ENCODE data around the gene C16orf74. TPM values are rescaled to one million over a fixed set of nuclear protein-coding genes. Genes with fewer than 3 reads are reported as not detected.

Gene C16orf74
- total and polyA plus RNA-seq, 2 experiments from 2014 or later = 5.3 to 7.8 TPM

DNA sequence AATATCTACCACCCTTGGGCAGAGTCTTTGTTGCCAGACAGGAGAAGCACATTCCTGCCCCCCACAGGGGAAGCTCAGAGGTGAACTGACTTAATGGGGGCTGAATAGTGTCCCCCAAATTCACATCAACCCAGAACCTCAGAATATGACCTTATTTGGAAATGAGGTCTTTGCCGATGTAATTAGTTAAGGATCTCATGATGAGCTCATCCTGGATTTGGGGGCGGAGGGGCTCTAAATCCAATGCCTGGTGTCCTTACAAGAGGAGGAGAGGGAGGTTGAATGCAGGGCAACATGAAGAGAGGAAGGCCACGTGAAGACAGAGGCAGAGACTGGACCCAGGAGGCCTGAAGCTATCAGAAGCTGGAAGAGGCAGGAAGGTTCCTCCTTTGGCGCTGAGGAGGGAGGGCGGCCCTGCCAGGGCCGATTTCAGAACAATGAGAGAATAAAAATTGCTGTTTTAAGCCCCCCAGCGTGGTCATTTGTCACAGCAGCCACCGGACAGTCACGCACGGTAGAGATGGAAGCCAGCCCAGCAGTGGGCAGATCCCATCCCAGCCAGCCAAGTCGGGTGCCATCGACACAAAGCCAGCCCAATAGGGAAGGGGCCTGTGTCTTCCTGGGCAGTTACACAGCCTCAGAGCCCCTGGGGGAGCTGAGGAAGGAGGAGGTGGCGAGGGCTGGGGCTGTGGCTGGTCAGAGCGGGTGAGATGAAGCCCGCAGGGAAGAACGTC lies 21.3 kb downstream of the C16orf74 start:
- Histone ChIP-seq H3K4me3 (no peak overlapping the region), H4K20me1 (ENCODE audit: insufficient read depth, poor library complexity, severe bottlenecking) (no peaks in the 10 kb centered on the region), H3K4me2 (no peak overlapping the region), H3K9me3 (ENCODE audit: low read depth) (no peaks in the 10 kb centered on the region), H3K27me3 (no peaks in the 10 kb centered on the region), H3K36me3 (replicated peaks; ENCODE audit: insufficient read depth, low read depth) (no peaks in the 10 kb centered on the region), H3K4me1 (ENCODE audit: insufficient read depth) (no peaks in the 10 kb centered on the region), H3K79me2 (no peaks in the 10 kb centered on the region), H2AFZ (no peak overlapping the region), H3K9me2 (replicated peaks; ENCODE audit: insufficient read depth) (no peaks in the 10 kb centered on the region), H3K27ac (no peak overlapping the region)
- DNase-seq (ENCODE audit: low spot score) = no peak
- TF ChIP-seq EZH2phosphoT487 (IDR thresholded peaks at IDR 0.05; ENCODE audit: low read depth, severe bottlenecking, unreplicated experiment) (no peak), EZH2 (IDR thresholded peaks at IDR 0.05; ENCODE audit: borderline replicate concordance) (no peak)
- TF ChIP-seq, protein P1, sequence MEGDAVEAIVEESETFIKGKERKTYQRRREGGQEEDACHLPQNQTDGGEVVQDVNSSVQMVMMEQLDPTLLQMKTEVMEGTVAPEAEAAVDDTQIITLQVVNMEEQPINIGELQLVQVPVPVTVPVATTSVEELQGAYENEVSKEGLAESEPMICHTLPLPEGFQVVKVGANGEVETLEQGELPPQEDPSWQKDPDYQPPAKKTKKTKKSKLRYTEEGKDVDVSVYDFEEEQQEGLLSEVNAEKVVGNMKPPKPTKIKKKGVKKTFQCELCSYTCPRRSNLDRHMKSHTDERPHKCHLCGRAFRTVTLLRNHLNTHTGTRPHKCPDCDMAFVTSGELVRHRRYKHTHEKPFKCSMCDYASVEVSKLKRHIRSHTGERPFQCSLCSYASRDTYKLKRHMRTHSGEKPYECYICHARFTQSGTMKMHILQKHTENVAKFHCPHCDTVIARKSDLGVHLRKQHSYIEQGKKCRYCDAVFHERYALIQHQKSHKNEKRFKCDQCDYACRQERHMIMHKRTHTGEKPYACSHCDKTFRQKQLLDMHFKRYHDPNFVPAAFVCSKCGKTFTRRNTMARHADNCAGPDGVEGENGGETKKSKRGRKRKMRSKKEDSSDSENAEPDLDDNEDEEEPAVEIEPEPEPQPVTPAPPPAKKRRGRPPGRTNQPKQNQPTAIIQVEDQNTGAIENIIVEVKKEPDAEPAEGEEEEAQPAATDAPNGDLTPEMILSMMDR (IDR thresholded peaks at IDR 0.05; ENCODE audit: poor library complexity) = no peak
- 87% methylated on average over 16 of the region's 16 CpGs for WGBS (ENCODE audit: low lambda C conversion rate, missing lambda C conversion rate)

DNA sequence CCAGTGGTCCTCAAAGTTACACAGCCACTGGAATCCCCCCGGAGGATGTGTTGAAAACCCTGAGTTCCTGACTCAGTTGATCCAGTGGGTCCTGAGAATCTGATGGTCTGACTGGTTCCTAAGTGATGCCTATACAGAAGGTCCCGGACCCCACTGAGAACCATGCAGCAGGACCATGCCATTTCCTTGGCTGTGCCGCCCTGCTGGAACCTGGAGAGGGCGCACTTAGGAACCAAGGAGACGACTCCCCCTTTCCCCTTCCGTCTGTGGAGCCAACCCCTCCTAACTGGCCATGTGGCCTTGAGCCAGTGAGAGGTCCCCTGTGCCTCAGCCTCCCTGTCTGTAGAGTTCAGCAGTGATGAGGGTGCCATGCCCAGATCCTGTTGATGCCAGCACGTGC lies 22.0 kb downstream of the C16orf74 start:
- Histone ChIP-seq H3K4me1 (ENCODE audit: insufficient read depth) (no peaks in the 10 kb centered on the region), H3K27ac (no peak overlapping the region), H3K36me3 (replicated peaks; ENCODE audit: insufficient read depth, low read depth) (no peaks in the 10 kb centered on the region), H2AFZ (no peak overlapping the region), H3K9me3 (ENCODE audit: low read depth) (no peaks in the 10 kb centered on the region), H3K79me2 (no peaks in the 10 kb centered on the region), H4K20me1 (ENCODE audit: insufficient read depth, poor library complexity, severe bottlenecking) (no peaks in the 10 kb centered on the region), H3K4me3 (no peak overlapping the region), H3K9me2 (replicated peaks; ENCODE audit: insufficient read depth) (no peaks in the 10 kb centered on the region), H3K27me3 (no peaks in the 10 kb centered on the region), H3K4me2 (no peak overlapping the region)
- TF ChIP-seq EZH2phosphoT487 (IDR thresholded peaks at IDR 0.05; ENCODE audit: low read depth, severe bottlenecking, unreplicated experiment) (no peak), EZH2 (IDR thresholded peaks at IDR 0.05; ENCODE audit: borderline replicate concordance) (no peak)
- TF ChIP-seq, protein P1 (IDR thresholded peaks at IDR 0.05; ENCODE audit: poor library complexity) = no peak
- no peak for DNase-seq (ENCODE audit: low spot score)
- WGBS (ENCODE audit: low lambda C conversion rate, missing lambda C conversion rate) = 78% methylated on average over 7 of the region's 7 CpGs

DNA sequence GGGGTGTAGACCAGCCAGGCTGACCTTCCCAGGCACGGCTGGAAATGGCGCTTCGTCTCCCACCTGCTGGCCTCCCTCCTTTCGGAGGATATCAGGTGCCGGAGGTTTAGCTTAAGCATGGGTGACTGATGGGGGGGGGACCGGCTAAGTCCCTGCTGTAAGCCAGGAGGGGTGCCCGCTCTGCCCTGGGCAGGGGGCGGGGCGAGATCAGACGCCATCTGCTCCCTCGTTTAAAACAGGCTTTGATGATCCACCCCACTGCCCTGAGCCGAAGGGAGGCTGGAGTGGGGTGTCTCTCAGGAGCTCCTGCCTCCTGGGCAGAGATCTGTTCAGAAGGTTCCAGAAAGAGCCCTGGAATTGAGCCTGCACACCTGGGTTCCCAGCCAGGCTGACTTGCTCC lies 26.0 kb downstream of the C16orf74 start:
- H3K79me2 ChIP-seq = no peaks in the 10 kb centered on the region
- WGBS (ENCODE audit: low lambda C conversion rate, missing lambda C conversion rate) = 95% methylated on average over 10 of the region's 12 CpGs

More for the DNA sequence above, 26.0 kb downstream of the C16orf74 start:
- no peaks in the 10 kb centered on the region for H3K36me3 ChIP-seq (replicated peaks; ENCODE audit: insufficient read depth, low read depth)
- DNase-seq (ENCODE audit: low spot score) = no peak
- no peaks in the 10 kb centered on the region for H3K9me3 ChIP-seq (ENCODE audit: low read depth)
- no peak overlapping the region for H3K27ac ChIP-seq
- H3K27me3 ChIP-seq = no peaks in the 10 kb centered on the region
- no peak overlapping the region for H2AFZ ChIP-seq
- H3K4me2 ChIP-seq = no peak overlapping the region
- no peak for TF ChIP-seq EZH2phosphoT487 (IDR thresholded peaks at IDR 0.05; ENCODE audit: low read depth, severe bottlenecking, unreplicated experiment)
- TF ChIP-seq, protein P1 (IDR thresholded peaks at IDR 0.05; ENCODE audit: poor library complexity) = no peak
- no peak for TF ChIP-seq EZH2 (IDR thresholded peaks at IDR 0.05; ENCODE audit: borderline replicate concordance)
- no peaks in the 10 kb centered on the region for H4K20me1 ChIP-seq (ENCODE audit: insufficient read depth, poor library complexity, severe bottlenecking)
- no peaks in the 10 kb centered on the region for H3K4me1 ChIP-seq (ENCODE audit: insufficient read depth)
- no peaks in the 10 kb centered on the region for H3K9me2 ChIP-seq (replicated peaks; ENCODE audit: insufficient read depth)
- no peak overlapping the region for H3K4me3 ChIP-seq
